CD8-positive, alpha-beta memory T cell (primary cell): ENCODE data around the gene NT5M. TPM values are rescaled to one million over a fixed set of nuclear protein-coding genes. Genes with fewer than 3 reads are reported as not detected.

Source experiments
- CTCF ChIA-PET: fragments of 350-600 bp; sonication (Branson Sonifier 250); formaldehyde crosslinking; loops from one replicate; lab custom pipeline; 2021; ENCODE audit warnings: antibody characterized with exemption; lab: Charles Lee
- POLR2A ChIA-PET: fragments of 350-600 bp; sonication (Branson Sonifier 250); formaldehyde crosslinking; loops from one replicate; lab custom pipeline; 2021; ENCODE audit warnings: antibody characterized with exemption; lab: Charles Lee
- DNase-seq, 5 donors: peaks; one replicate each; pipeline versions ENCODE4 v3.0.0 to v3.0.0-alpha.2; 2020 to 2022; ENCODE audit warnings: mixed read lengths in 1 of 5
- H3K27ac ChIP-seq: one replicate; pipeline ENCODE4 v1.7.0; 2013; ENCODE audit warnings: low read depth, mild to moderate bottlenecking, low read length, moderate library complexity
- H3K27me3 ChIP-seq: 2 replicates; pipeline ENCODE4 v1.7.0; 2013; ENCODE audit warnings: low read length, mild to moderate bottlenecking; ENCODE audit not compliant: insufficient read depth, poor library complexity, severe bottlenecking
- H3K36me3 ChIP-seq: 2 replicates; pipeline ENCODE4 v1.7.0; 2013; ENCODE audit warnings: mild to moderate bottlenecking, low read length, moderate library complexity; ENCODE audit not compliant: insufficient read depth
- H3K4me1 ChIP-seq: 2 replicates; pipeline ENCODE4 v1.7.0; 2013; ENCODE audit warnings: mild to moderate bottlenecking, low read length, moderate library complexity; ENCODE audit not compliant: insufficient read depth
- H3K4me3 ChIP-seq: 2 replicates; pipeline ENCODE4 v1.7.0; 2013; ENCODE audit warnings: mild to moderate bottlenecking, low read length
- H3K9me3 ChIP-seq: 2 replicates; pipeline ENCODE4 v1.7.0; 2013; ENCODE audit warnings: mild to moderate bottlenecking, low read length
- H3K27ac Mint-ChIP-seq, 8 donors: one replicate each; pipeline ENCODE4 v1.8.0; 2020 to 2021; ENCODE audit warnings: mixed read lengths in 8 of 8, mild to moderate bottlenecking in 6 of 8, inconsistent platforms in 3 of 8, moderate library complexity in 3 of 8
- H3K27me3 Mint-ChIP-seq, 2 donors: one replicate each; pipeline ENCODE4 v1.8.0; 2020 to 2021; ENCODE audit warnings: mixed read lengths in 2 of 2, mild to moderate bottlenecking in 1 of 2, moderate library complexity in 1 of 2
- H3K36me3 Mint-ChIP-seq, 3 donors: one replicate each; pipeline ENCODE4 v1.8.0; 2020 to 2021; ENCODE audit warnings: mixed read lengths in 3 of 3, inconsistent platforms in 1 of 3, mild to moderate bottlenecking in 1 of 3
- H3K4me1 Mint-ChIP-seq, 3 donors: one replicate each; pipeline ENCODE4 v1.8.0; 2020 to 2021; ENCODE audit warnings: mixed read lengths in 3 of 3, inconsistent platforms in 1 of 3, mild to moderate bottlenecking in 1 of 3
- H3K4me3 Mint-ChIP-seq, 7 donors: one replicate each; pipeline ENCODE4 v1.8.0; 2020 to 2021; ENCODE audit warnings: mixed read lengths in 7 of 7, mild to moderate bottlenecking in 6 of 7, moderate library complexity in 4 of 7, inconsistent platforms in 2 of 7
- H3K9me3 Mint-ChIP-seq, 5 donors: one replicate each; pipeline ENCODE4 v1.8.0; 2020 to 2022; ENCODE audit warnings: mixed read lengths in 5 of 5, mild to moderate bottlenecking in 3 of 5, moderate library complexity in 2 of 5, inconsistent platforms in 1 of 5
- polyA plus RNA-seq: library from polyadenylated mRNA; unstranded; fragments of 300-500 nt; fragmentation: Illumina TruSeq; gene quantifications from one replicate; pipeline ENCODE4 v1.2.3, GENCODE V29; 2021
- total RNA-seq, 2 experiments: library from RNA; stranded (reverse); gene quantifications; one replicate each; pipeline ENCODE4 v1.2.3, GENCODE V29; 2021

The NT5M gene
- total and polyA plus RNA-seq, 3 experiments from 2014 or later = 3.0 to 6.6 (median 5.4) TPM

GRCh38 chr17:17341452-17341851, 38.3 kb downstream of the NT5M start:
- Mint-ChIP-seq H3K27me3 (no peaks in the 10 kb centered on the region), H3K36me3 (peaks cover 0 to 5% (median 0%) of the 10 kb centered on the region in 3 donors), H3K9me3 (no peaks in the 10 kb centered on the region), H3K4me3 (no peak overlapping the region), H3K4me1 (no peaks in the 10 kb centered on the region), H3K27ac (no peak overlapping the region)
- Histone ChIP-seq H3K4me3 (no peak overlapping the region), H3K4me1 (no peaks in the 10 kb centered on the region), H3K36me3 (no peaks in the 10 kb centered on the region), H3K27ac (no peak overlapping the region), H3K9me3 (no peaks in the 10 kb centered on the region), H3K27me3 (no peaks in the 10 kb centered on the region)
- CTCF ChIA-PET = no interaction called here
- POLR2A ChIA-PET = no interaction called here
- no peak for DNase-seq

DNA sequence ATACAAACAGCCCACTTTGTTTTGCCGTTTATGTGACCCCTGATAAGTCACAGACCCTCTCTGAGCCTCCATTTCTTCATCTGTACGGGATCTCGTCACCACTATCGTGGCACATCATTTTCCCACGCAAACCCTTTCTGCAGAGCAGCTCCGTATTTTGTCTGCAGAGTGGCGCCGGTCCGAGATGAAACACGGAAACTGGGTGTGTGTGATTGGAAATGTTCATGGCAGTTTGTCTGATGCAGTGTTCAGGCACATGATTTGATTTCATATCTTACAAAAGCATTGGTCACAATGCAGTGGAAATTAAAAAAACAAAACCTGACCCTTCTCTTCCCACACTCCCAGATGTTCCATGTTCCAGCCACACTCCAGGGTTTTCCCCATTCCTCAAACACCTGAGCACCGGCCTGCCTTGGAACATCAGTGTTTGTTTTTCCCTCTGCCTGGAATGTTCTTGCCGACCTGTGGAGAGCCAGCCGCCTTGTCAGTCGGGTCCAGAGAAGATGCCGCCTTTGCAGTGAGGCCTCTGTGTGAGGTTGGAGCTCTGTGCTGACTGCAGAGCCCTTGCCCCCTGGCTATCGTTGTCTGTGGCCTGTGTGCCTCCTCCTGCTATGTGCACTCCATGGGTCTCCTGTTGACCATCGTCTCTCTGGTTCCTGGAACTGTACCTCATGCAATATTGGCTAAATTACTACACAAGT, 39.2 kb downstream of the NT5M start:
- H3K36me3 Mint-ChIP-seq = peaks cover 0 to 5% (median 0%) of the 10 kb centered on the region in 3 donors
- H3K4me1 ChIP-seq = no peaks in the 10 kb centered on the region
- ChIA-PET CTCF (no interaction called here), POLR2A (no interaction called here)
- H3K27me3 Mint-ChIP-seq = no peaks in the 10 kb centered on the region
- no peaks in the 10 kb centered on the region for H3K9me3 Mint-ChIP-seq
- no peak overlapping the region for H3K4me3 ChIP-seq
- no peak overlapping the region for H3K27ac Mint-ChIP-seq
- no peaks in the 10 kb centered on the region for H3K4me1 Mint-ChIP-seq
- no peak for DNase-seq
- H3K36me3 ChIP-seq = no peaks in the 10 kb centered on the region
- no peak overlapping the region for H3K27ac ChIP-seq
- H3K27me3 ChIP-seq = no peaks in the 10 kb centered on the region
- no peak overlapping the region for H3K4me3 Mint-ChIP-seq
- H3K9me3 ChIP-seq = no peaks in the 10 kb centered on the region

- Histone ChIP-seq H3K27ac (no peak overlapping the region), H3K36me3 (no peaks in the 10 kb centered on the region), H3K9me3 (no peaks in the 10 kb centered on the region), H3K4me1 (no peaks in the 10 kb centered on the region), H3K4me3 (no peak overlapping the region), H3K27me3 (no peaks in the 10 kb centered on the region)
- Mint-ChIP-seq H3K4me1 (no peaks in the 10 kb centered on the region), H3K27ac (peak overlapping the region in 1 of 8 donors; percentile 66), H3K36me3 (peaks cover 0 to 5% (median 0%) of the 10 kb centered on the region in 3 donors), H3K4me3 (no peak overlapping the region), H3K27me3 (no peaks in the 10 kb centered on the region), H3K9me3 (no peaks in the 10 kb centered on the region)
- ChIA-PET POLR2A (no interaction called here), CTCF (no interaction called here)
- no peak for DNase-seq
These were observed 40.1 kb downstream of the NT5M start for GRCh38 chr17:17343160-17343735.

DNA sequence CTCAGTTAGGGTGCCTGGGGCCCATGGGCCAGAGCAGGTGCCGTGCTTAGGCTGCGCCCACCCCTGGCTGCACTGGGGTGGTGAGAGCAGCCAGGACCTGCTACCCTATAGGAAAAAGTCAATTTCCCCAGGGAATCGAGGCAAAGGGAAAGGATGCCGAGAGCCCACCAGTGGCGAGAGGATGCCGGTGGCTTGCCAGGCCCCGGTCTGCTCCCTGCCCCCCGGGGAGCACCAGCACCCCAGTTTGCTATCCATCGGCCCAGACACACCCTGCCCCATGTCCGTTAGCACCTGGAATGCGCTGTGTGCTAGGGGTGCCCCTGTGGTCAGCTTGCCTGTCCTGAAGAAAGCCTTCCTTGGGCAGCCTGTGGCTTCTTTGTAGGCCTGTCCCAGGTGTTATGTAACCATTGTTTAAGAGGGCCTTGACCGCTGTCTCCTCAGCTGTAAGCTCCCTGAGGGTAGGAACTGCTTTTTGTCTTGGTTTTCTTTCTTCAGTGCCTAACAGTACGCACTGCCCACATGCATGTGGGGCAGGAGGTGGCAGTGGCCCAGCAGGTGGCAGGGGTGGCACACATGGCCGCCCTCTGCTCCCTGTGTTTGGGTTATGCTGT, 40.8 kb downstream of the NT5M start:
- H3K27me3 ChIP-seq = no peaks in the 10 kb centered on the region
- H3K36me3 ChIP-seq = no peaks in the 10 kb centered on the region
- DNase-seq = no peak
- H3K4me1 ChIP-seq = no peaks in the 10 kb centered on the region
- H3K4me3 Mint-ChIP-seq = no peak overlapping the region
- CTCF ChIA-PET = no interaction called here
- no peaks in the 10 kb centered on the region for H3K27me3 Mint-ChIP-seq
- no peak overlapping the region for H3K27ac ChIP-seq
- H3K27ac Mint-ChIP-seq = no peak overlapping the region
- H3K36me3 Mint-ChIP-seq = peaks cover 0 to 5% (median 0%) of the 10 kb centered on the region in 3 donors
- H3K9me3 ChIP-seq = no peaks in the 10 kb centered on the region
- no peaks in the 10 kb centered on the region for H3K9me3 Mint-ChIP-seq
- no peak overlapping the region for H3K4me3 ChIP-seq
- POLR2A ChIA-PET = no interaction called here
- H3K4me1 Mint-ChIP-seq = no peaks in the 10 kb centered on the region

DNA sequence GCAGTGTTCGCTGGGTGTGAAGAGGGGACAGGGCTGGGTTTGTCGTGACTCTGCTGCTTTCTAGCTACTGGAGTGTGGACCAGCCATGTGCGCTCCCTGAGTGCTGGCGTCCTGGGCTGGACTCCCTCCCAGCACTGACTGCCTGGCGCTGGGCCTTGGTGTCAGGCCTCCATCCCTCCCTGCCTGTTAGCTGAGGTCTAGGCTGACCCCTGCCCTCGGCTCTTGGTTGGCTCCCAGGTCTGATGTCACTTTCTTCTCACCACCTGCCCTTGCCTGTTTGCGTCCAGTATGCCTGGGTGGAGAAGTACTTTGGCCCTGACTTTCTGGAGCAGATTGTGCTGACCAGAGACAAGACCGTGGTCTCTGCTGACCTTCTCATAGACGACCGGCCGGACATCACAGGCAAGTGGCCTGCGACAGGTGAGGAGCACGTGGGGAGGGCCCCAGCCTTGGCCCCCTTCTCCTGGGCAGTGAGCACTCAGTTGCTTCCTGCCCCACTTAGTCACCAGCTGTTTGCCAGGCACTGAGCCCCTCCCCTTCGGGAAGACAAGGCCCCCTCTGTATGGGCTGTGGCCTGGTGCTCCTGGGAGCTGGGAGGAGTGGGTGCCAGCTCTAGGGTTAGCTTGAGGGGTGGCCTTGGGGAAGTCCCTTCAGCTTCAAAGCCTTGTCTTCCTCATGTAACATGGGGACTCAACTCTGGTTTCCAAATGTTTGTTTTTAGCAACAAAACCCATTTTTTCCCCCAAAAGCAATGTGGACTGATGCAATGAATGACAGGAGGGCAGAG, 41.5 kb downstream of the NT5M start:
- H3K27me3 ChIP-seq = no peaks in the 10 kb centered on the region
- ChIA-PET POLR2A (no interaction called here), CTCF (no interaction called here)
- H3K4me1 ChIP-seq = no peaks in the 10 kb centered on the region
- H3K36me3 ChIP-seq = no peaks in the 10 kb centered on the region
- DNase-seq = no peak
- Mint-ChIP-seq H3K4me1 (no peaks in the 10 kb centered on the region), H3K4me3 (no peak overlapping the region), H3K9me3 (no peaks in the 10 kb centered on the region), H3K27ac (peak overlapping the region in 1 of 8 donors; percentile 51), H3K36me3 (peaks cover 0 to 5% (median 0%) of the 10 kb centered on the region in 3 donors), H3K27me3 (no peaks in the 10 kb centered on the region)
- H3K27ac ChIP-seq = no peak overlapping the region
- H3K4me3 ChIP-seq = no peak overlapping the region
- H3K9me3 ChIP-seq = no peaks in the 10 kb centered on the region

- H3K27ac Mint-ChIP-seq = no peak overlapping the region
- Histone ChIP-seq H3K4me1 (no peaks in the 10 kb centered on the region), H3K36me3 (no peaks in the 10 kb centered on the region), H3K27me3 (no peaks in the 10 kb centered on the region), H3K4me3 (no peak overlapping the region), H3K9me3 (no peaks in the 10 kb centered on the region), H3K27ac (no peak overlapping the region)
- H3K4me1 Mint-ChIP-seq = no peaks in the 10 kb centered on the region
- POLR2A ChIA-PET = no interaction called here
- CTCF ChIA-PET = no interaction called here
- H3K9me3 Mint-ChIP-seq = no peaks in the 10 kb centered on the region
- DNase-seq = no peak
- no peaks in the 10 kb centered on the region for H3K27me3 Mint-ChIP-seq
- no peak overlapping the region for H3K4me3 Mint-ChIP-seq
- peaks cover 0 to 5% (median 0%) of the 10 kb centered on the region in 3 donors for H3K36me3 Mint-ChIP-seq
These were observed 42.1 kb downstream of the NT5M start for GRCh38 chr17:17345294-17345597.

DNA sequence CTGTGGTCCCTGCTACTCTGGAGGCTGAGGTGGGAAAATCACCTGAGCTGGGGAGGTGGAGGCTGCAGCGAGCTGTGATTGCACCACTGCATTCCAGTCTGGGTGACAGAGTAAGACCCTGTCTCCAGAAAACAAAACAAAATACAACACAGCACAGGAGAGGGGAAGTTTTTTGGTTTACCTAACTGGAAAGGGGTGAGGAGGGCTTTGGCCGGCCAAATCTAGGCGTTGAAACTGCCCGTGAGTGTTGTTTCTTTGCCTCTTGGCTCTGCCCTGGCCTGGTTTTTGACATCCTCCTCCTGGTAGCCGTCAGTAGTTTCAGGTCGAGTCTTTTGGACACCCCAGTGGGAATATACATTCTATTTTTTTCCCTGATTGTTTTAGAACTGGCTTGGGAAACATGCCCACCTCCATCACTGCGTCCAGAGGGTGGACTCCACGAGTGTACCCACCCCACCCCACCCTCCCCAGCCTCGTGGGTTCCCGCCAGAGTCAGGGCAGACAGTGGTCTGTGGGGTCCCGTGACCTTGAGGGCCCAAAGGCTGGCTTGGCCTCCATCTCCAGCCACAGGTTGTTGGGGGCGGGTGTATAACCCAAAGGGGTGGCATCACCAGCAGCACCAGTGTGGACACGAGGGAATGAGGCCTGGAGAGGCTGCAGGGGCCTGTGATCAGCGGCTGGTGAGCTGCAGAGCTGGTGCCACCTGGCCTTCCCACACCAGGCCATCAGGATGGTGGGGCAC, 42.7 kb downstream of the NT5M start:
- Mint-ChIP-seq H3K27me3 (no peaks in the 10 kb centered on the region), H3K27ac (no peak overlapping the region), H3K4me1 (no peaks in the 10 kb centered on the region), H3K9me3 (no peaks in the 10 kb centered on the region), H3K4me3 (no peak overlapping the region), H3K36me3 (peaks cover 0 to 5% (median 0%) of the 10 kb centered on the region in 3 donors)
- no peaks in the 10 kb centered on the region for H3K36me3 ChIP-seq
- no peak for DNase-seq
- no peaks in the 10 kb centered on the region for H3K4me1 ChIP-seq
- CTCF ChIA-PET = no interaction called here
- no peak overlapping the region for H3K4me3 ChIP-seq
- H3K9me3 ChIP-seq = no peaks in the 10 kb centered on the region
- no peaks in the 10 kb centered on the region for H3K27me3 ChIP-seq
- POLR2A ChIA-PET = no interaction called here
- H3K27ac ChIP-seq = no peak overlapping the region
